GM21737 (cell line): ENCODE data around the gene LIN28A.

Source experiments
- ATAC-seq: cut with Tn5 transposase; IDR thresholded peaks from one replicate; pipeline ENCODE4 v1.9.1; 2021; ENCODE audit warnings: mild to moderate bottlenecking, moderate library complexity; ENCODE audit not compliant: unreplicated experiment

Gene LIN28A

GRCh38 chr1:26431979-26432695 is 21.5 kb downstream of the LIN28A start, which contains the start of gene DHDDS:
Gene DHDDS, plus strand, starts transcription at chr1:26432321. Its CDS starts 625 bp downstream, at chr1:26432946.
- ATAC-seq, result peak; percentile 95

GRCh38 chr1:26432793-26433192 is 22.2 kb downstream of the LIN28A start:
- no peak for ATAC-seq

- ATAC-seq, result no peak
Measured at GRCh38 chr1:26434161-26434752, 23.6 kb downstream of the LIN28A start.

- ATAC-seq, result no peak
Measured at GRCh38 chr1:26438041-26438440, 27.4 kb downstream of the LIN28A start.

DNA sequence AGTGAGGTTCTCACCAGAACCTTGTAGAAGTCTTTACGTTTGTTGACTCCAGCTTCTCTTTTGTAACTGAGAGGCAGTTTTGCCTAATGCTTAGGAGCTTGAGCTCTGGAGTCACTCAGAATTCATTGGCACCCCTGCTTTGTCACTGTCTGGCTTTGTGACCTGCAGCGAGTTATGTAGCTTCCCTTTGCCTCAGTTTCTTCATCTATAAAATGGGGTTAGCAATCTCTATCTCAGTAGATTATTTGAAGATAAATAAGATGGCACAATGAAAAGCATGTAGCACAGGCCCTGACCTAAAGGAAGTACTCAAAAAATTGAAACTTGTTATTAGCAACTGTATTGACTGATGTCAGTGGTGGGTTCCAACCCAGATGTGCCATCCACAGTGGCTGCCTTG is 29.6 kb downstream of the LIN28A start:
- ATAC-seq, result no peak

DNA sequence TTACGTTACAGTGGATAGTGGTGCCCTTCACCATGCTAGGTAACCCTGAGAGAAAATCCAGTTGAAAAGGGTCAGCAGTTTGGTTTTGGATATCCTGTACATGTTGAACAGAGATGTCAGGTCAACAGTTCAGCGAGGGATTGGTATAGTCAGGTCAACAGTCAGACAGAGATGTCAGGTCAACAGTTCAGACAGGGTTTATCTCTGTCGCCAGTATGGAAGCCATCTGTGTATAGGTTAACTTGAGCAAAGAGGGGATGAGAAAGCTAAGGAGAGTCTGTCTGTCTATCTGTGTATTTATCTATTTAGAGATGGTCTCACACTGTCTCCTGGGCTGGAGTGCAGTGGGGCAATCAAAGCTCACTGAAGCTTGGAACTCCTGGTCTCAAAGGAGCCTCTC is 39.3 kb downstream of the LIN28A start:
- no peak for ATAC-seq

DNA sequence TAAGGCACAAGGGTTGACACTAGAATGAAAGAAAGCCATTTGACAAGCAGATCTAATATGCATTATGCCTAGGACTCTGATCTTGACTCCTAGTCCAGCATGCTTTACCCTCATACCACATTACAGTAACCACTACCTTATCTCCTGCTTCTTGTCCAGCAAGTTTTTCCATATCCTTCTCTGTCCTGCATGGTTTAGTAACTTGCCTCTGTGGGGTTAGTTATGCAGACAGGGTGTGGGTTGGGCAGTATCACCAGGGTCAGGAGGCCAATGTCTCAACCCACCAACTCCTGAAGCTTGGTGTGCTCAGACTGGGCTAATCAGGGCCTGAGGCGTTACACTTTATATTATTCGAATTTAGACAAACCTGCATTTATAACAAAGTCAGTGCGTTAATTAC is 40.3 kb downstream of the LIN28A start:
- ATAC-seq, result no peak

- no peak for ATAC-seq
Measured at GRCh38 chr1:26452459-26453183, 42.0 kb downstream of the LIN28A start.

DNA sequence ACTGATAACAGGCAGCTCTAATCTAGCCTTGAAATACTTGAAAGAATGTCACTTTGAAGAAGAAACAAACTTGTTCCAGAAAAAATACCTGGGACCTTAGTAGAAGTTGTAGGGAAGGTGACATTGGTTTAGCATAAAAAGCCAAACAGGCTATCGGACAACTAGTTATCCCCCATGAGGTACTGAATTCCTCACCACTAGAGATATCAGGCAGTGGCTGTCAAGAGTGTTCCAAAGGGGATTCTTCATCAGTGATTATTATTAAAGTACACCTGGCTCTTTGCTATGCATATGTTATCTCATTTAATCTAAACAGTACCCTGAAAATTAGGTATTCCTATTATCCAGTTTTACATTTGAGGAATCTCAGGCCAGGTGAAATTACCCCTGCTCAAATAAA is 48.5 kb downstream of the LIN28A start:
- no peak for ATAC-seq

GRCh38 chr1:26459573-26460031 is 49.0 kb downstream of the LIN28A start:
- ATAC-seq, result no peak

DNA sequence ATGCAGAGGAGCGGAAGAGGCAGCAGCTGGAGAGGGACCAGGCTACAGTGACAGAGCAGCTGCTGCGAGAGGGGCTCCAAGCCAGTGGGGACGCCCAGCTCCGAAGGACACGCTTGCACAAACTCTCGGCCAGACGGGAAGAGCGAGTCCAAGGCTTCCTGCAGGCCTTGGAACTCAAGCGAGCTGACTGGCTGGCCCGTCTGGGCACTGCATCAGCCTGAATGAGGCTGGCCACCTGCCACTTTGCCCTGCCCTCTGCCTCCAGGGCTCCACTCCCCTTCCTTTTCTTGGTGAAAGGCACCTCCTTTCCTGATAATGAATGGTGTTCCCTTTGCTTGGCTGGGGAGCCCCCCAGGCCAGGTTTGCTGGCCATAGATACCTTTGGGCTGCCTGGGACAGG is 58.3 kb downstream of the LIN28A start:
- ATAC-seq, result no peak

- ATAC-seq, result no peak
Measured at GRCh38 chr1:26469558-26469957, 58.9 kb downstream of the LIN28A start.

DNA sequence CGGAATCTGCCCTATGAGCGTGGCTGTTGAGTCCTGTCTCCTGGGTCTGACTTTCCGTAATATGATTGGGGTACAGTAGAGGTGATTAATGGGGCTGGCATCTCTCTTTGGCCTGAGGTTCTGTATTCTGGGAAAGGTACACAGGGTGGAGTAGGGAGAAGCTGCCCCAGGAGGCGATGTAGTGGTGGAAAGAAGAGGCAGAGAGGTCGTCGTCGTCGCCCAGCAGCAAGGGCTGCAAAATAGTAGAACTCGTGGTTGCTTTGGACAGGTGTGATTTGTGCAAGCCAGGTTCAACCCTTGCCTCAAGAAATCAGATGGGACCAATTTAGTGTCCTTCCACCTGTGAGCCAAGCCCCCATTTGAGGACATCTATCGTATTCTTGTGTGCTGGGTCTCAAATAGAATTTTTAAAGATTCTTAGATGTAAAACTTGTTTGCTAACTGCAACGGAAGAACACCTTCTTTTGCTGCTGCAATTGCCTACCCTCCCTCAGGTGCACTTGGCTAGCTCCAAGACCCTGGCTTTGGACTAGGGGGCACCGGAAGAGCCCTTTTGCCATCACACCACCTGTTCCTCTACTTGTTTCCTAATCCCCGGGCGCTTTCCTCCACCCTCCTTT is 60.4 kb downstream of the LIN28A start:
- ATAC-seq, result no peak

- ATAC-seq, result peak; percentile 14
Measured at GRCh38 chr1:26471498-26472319, 61.1 kb downstream of the LIN28A start.

GRCh38 chr1:26472320-26472900 is 61.8 kb downstream of the LIN28A start, which contains the start of gene HMGN2:
Gene HMGN2, plus strand, starts transcription at chr1:26472440. Its CDS starts 173 bp downstream, at chr1:26472613.
- ATAC-seq, result peak; percentile 55

DNA sequence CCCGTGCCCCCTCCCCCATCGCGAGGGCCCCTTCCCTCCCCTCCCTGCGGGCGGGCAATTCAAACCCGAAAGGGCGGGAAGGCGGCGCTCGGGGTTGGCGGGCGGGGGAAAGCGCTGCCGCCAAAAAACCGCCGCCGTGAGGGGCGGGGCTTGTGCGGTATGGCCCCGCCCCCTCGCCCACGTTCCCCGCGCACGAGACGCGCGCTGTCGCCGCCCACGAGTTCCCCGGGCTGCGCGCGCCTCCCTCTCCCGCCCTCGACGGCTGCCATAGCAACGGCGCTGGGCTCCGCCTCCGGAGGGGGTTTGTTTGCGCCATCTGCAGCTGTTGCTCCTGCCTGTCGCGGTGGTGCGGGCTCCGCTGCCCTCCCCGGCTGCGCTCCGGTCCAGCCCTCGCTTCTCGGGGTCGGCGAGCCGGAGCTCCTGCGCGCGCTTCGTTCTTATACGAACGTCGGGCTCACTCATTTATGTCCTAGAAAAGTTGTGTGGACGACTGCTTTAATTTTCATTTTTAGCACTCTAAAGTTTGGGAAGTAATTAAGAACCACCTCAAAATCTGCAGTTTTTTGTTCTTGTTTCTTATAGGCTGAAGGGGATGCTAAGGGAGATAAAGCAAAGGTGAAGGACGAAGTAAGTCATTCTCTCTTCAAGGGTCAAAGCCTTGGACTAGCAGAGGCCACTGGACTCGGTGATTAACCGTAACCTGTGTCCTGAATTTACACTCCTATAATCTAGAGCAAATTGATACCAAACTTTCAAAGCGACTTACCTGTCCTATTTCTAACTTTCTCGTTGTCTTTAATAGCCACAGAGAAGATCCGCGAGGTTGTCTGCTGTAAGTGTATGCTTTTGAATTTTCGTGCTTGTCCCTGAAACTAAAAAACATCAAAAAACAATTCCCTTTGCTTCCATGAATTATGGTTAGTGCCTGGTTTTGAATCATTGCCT is 62.6 kb downstream of the LIN28A start:
- ATAC-seq, result peak; percentile 69

GRCh38 chr1:26474818-26475217 is 64.2 kb downstream of the LIN28A start:
- no peak for ATAC-seq

DNA sequence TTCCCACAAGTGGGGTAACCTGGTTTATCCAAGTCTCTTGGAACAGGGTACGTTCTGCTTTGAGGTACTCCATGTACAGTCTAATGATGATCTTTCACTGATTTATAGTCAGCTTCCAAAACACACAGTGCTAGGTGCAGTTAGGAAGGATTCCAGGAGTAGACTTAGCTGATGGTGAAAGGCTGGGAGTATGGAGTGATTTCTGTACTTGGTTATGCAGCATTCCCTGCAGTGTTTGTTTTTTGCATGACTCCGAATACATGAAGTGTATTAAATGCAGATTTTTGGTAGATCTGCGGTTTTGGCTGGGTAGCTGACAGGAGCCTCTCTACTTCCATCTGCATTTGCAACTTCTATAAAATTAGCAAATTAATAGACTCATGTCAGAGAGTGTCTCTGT is 65.4 kb downstream of the LIN28A start:
- ATAC-seq, result no peak

DNA sequence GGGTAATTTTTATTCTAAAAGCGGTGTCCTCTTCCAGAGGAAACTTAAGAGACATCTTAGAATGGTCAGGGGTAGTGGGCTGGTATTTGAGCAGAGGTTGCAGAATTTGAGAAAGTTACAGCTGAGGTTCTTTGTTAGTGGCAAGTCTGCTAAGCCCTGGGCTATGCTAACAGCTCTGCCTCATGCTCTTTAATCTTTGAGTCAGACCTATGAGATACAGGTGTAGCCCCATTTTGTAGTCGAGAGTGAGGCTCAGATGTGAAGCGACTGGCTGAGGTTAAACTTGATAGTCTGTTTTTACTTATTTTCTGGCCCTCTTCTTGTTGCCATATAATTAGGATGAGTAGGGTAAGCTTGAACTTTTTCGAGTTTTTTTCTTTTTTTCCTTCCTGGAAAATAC is 66.3 kb downstream of the LIN28A start:
- no peak for ATAC-seq
